IMR-90 (cell line): ENCODE measurements around the gene SPATA21. TPM values are rescaled to one million over a fixed set of nuclear protein-coding genes. Genes with fewer than 3 reads are reported as not detected.

Experiments used
- ATAC-seq: fragments of 200-7000 bp; cut with Tn5 transposase; 2 replicates; pipeline ENCODE4 v1.9.1; 2020; ENCODE audit warnings: low read depth, mild to moderate bottlenecking, moderate library complexity
- BruUV-seq: library from RNA; stranded (reverse); fragments of 400-500 nt; replicated peaks from 2 replicates; lab custom pipeline; 2021; lab: Mats Ljungman, UMichigan
- CTCF ChIA-PET: fragments of 300-600 bp; formaldehyde crosslinking; extraction: SDS; loops from one replicate; lab custom pipeline; 2021; ENCODE audit warnings: antibody characterized with exemption; lab: Yijun Ruan, JAX
- POLR2A ChIA-PET: fragments of 300-600 bp; sonication (Branson Sonifier 250); formaldehyde crosslinking; loops from one replicate; lab custom pipeline; 2022; ENCODE audit warnings: antibody characterized with exemption; ENCODE audit not compliant: unreplicated experiment; lab: Charles Lee
- DNase-seq: peaks from one replicate; pipeline ENCODE4 v3.0.0; 2013
- H2AFZ ChIP-seq: replicated peaks from 2 replicates; pipeline ENCODE3; 2013; ENCODE audit warnings: low read length, mild to moderate bottlenecking; ENCODE audit not compliant: poor library complexity
- H2AK5ac ChIP-seq: 2 replicates; pipeline ENCODE4 v1.6.1; 2013; ENCODE audit warnings: low read depth, low read length, inconsistent platforms
- H2AK9ac ChIP-seq: replicated peaks from 2 replicates; pipeline ENCODE3; 2013; ENCODE audit warnings: mild to moderate bottlenecking, low read depth, low read length, moderate library complexity; ENCODE audit not compliant: poor library complexity
- H2BK120ac ChIP-seq: 2 replicates; pipeline ENCODE4 v1.6.1; 2013; ENCODE audit warnings: low read depth, low read length, inconsistent platforms
- H2BK15ac ChIP-seq: 3 replicates; pipeline ENCODE4 v1.6.1; 2013; ENCODE audit warnings: low read depth, low read length, inconsistent platforms
- H2BK20ac ChIP-seq: 2 replicates; pipeline ENCODE4 v1.6.1; 2013; ENCODE audit warnings: low read depth, mild to moderate bottlenecking, inconsistent platforms, low read length, moderate library complexity
- H2BK5ac ChIP-seq: 2 replicates; pipeline ENCODE4 v1.6.1; 2013; ENCODE audit warnings: mild to moderate bottlenecking, low read depth, low read length, inconsistent platforms; ENCODE audit not compliant: poor library complexity, severe bottlenecking
- H3K14ac ChIP-seq: replicated peaks from 2 replicates; pipeline ENCODE4 v1.6.1; 2013; ENCODE audit warnings: low read depth, low read length, inconsistent platforms
- H3K18ac ChIP-seq: 2 replicates; pipeline ENCODE4 v1.6.1; 2013; ENCODE audit warnings: low read depth, low read length, control low read depth
- H3K23ac ChIP-seq: 2 replicates; pipeline ENCODE4 v1.6.1; 2013; ENCODE audit warnings: low read depth, low read length, inconsistent platforms
- H3K27ac ChIP-seq: 2 replicates; pipeline ENCODE4 v1.5.1; 2013; ENCODE audit warnings: mild to moderate bottlenecking, control low read depth, low read length; ENCODE audit not compliant: insufficient read depth
- H3K27me3 ChIP-seq: 2 replicates; pipeline ENCODE4 v1.6.1; 2013; ENCODE audit warnings: low read length; ENCODE audit not compliant: control insufficient read depth, insufficient read depth
- H3K36me3 ChIP-seq: 2 replicates; pipeline ENCODE4 v1.6.1; 2013; ENCODE audit warnings: low read length, mixed read lengths; ENCODE audit not compliant: control insufficient read depth, insufficient read depth
- H3K4ac ChIP-seq: 2 replicates; pipeline ENCODE4 v1.6.1; 2013; ENCODE audit warnings: low read depth, low read length, inconsistent platforms
- H3K4me1 ChIP-seq: 2 replicates; pipeline ENCODE4 v1.6.1; 2013; ENCODE audit warnings: low read length, mixed read lengths; ENCODE audit not compliant: control insufficient read depth, insufficient read depth
- H3K4me2 ChIP-seq: 2 replicates; pipeline ENCODE4 v1.6.1; 2013; ENCODE audit warnings: low read depth, mild to moderate bottlenecking, control low read depth, low read length, moderate library complexity
- H3K4me3 ChIP-seq: 2 replicates; pipeline ENCODE4 v1.5.1; 2013; ENCODE audit warnings: low read depth, mild to moderate bottlenecking, control low read depth, low read length, moderate library complexity; ENCODE audit not compliant: insufficient read depth
- H3K56ac ChIP-seq: 2 replicates; pipeline ENCODE4 v1.6.1; 2013; ENCODE audit warnings: low read length, inconsistent platforms; ENCODE audit not compliant: insufficient read depth; ENCODE audit errors: extremely low read depth
- H3K79me1 ChIP-seq, 2 experiments: 2 replicates each; pipeline ENCODE4 v1.6.1; 2013; ENCODE audit warnings: low read length in 2 of 2, inconsistent platforms in 1 of 2, low read depth in 1 of 2
- H3K9ac ChIP-seq: 2 replicates; pipeline ENCODE4 v1.6.1; 2013; ENCODE audit warnings: low read depth, low read length, control low read depth
- H3K9me1 ChIP-seq: 2 replicates; pipeline ENCODE4 v1.6.1; 2013; ENCODE audit warnings: low read length, inconsistent platforms; ENCODE audit not compliant: insufficient read depth
- H3K9me3 ChIP-seq: 2 replicates; pipeline ENCODE4 v1.6.1; 2013; ENCODE audit warnings: low read length; ENCODE audit not compliant: control insufficient read depth, insufficient read depth
- H4K20me1 ChIP-seq: 2 replicates; pipeline ENCODE4 v1.6.1; 2013; ENCODE audit warnings: low read length, inconsistent platforms; ENCODE audit not compliant: insufficient read depth
- H4K5ac ChIP-seq: 2 replicates; pipeline ENCODE4 v1.6.1; 2013; ENCODE audit warnings: mild to moderate bottlenecking, low read depth, low read length, control low read depth
- H4K8ac ChIP-seq, 2 experiments: 2 replicates each; pipeline ENCODE4 v1.6.1; 2013; ENCODE audit warnings: low read depth in 2 of 2, low read length in 2 of 2, control low read depth in 1 of 2, inconsistent platforms in 1 of 2
- H4K91ac ChIP-seq: 2 replicates; pipeline ENCODE4 v1.6.1; 2013; ENCODE audit warnings: low read depth, low read length, inconsistent platforms; ENCODE audit not compliant: insufficient read depth
- CHD1 ChIP-seq: IDR thresholded peaks from 2 replicates; pipeline ENCODE4 v1.6.1; 2012; ENCODE audit warnings: low read depth, low read length, improper control_type of control experiment
- ELK1 ChIP-seq: fragments of 150-350 bp; IDR thresholded peaks from 2 replicates; pipeline ENCODE4 v1.6.1; 2016; ENCODE audit warnings: low read depth, mild to moderate bottlenecking, low read length, moderate library complexity, borderline replicate concordance
- FOS ChIP-seq: fragments of 150-350 bp; IDR thresholded peaks from 2 replicates; pipeline ENCODE4 v1.6.1; 2016; ENCODE audit warnings: low read depth, low read length
- MAFK ChIP-seq: IDR thresholded peaks from 2 replicates; pipeline ENCODE4 v1.6.1; 2012; ENCODE audit warnings: low read depth, low read length, improper control_type of control experiment
- MAZ ChIP-seq: IDR thresholded peaks from 2 replicates; pipeline ENCODE4 v1.6.1; 2012; ENCODE audit warnings: low read depth, mild to moderate bottlenecking, low read length, improper control_type of control experiment, moderate library complexity, borderline replicate concordance
- SMC3 ChIP-seq: fragments of 150-350 bp; IDR thresholded peaks from 2 replicates; pipeline ENCODE4 v1.6.1; 2016; ENCODE audit warnings: low read depth, mild to moderate bottlenecking, antibody characterized with exemption, low read length, moderate library complexity
- WGBS, 2 experiments: methylation state at CpG; one replicate each; pipeline versions ENCODE4 v1.1.5 to v1.1.7; 2013; ENCODE audit warnings: missing lambda C conversion rate in 2 of 2; ENCODE audit not compliant: insufficient read length in 1 of 2; ENCODE audit errors: extremely low coverage in 2 of 2; 5-methylcytosine and 5-hydroxymethylcytosine counted together
- dilution Hi-C: fragments of 300-500 bp; cut with HindIII; formaldehyde crosslinking; loops from one replicate; pipeline ENCODE4 v1.14.3; 2018; ENCODE audit warnings: low sequenced_read_pairs; ENCODE audit not compliant: unreplicated experiment
- in situ Hi-C: fragments of 300-500 bp; cut with MboI; formaldehyde crosslinking; loops from 3 replicates; pipeline ENCODE4 v1.14.3; 2019; ENCODE audit warnings: low sequenced_read_pairs, inconsistent platforms, mixed read lengths
- intact Hi-C: fragments of 100-400 bp; cut with micrococcal nuclease; formaldehyde crosslinking; loops from 2 replicates; pipeline ENCODE4 v1.10.0; 2022
- polyA plus RNA-seq, 3 experiments: library from polyadenylated mRNA; depleted of rRNA; stranded (reverse); fragments of >200 nt; gene quantifications; 2 replicates each; pipeline ENCODE4 v1.2.3, GENCODE V29; 2012; ENCODE audit warnings: low replicate concordance in 1 of 3
- total RNA-seq: library from RNA; depleted of rRNA; stranded (reverse); fragments of >200 nt; gene quantifications from 2 replicates; pipeline ENCODE4 v1.2.3, GENCODE V29; 2012

SPATA21 gene
- total and polyA plus RNA-seq, 2 of the 4 experiments (the other 2 are of a cell fraction) = not detected

DNA sequence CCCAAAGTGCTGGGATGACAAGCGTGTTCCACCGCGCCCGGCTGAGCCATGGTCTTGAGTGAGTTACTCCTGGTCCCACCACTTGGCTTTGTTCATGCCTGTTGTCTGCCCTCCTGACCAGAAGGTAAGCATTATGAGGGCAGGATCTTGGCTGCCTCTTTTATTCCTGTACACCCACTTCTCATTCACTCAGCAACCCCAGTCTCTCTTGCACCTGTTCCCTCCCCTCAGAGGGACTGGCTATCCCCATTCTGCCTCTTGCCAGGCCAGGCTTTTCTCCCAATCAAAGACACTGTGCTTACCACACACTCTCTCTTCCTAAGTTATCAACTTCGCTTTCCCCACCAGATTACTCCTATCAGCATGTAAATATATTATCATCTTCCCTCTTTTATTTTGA lies 26.4 kb downstream of the SPATA21 start:
- no peak overlapping the region for H2AK5ac ChIP-seq
- peak overlapping the region; percentile 55 for H2AK9ac ChIP-seq
- DNase-seq = no peak
- no peak overlapping the region for H2BK120ac ChIP-seq
- H3K27ac ChIP-seq = no peak overlapping the region
- H2BK15ac ChIP-seq = no peak overlapping the region
- ATAC-seq = no peak
- H4K91ac ChIP-seq = no peak overlapping the region
- H2BK5ac ChIP-seq = no peak overlapping the region
- no peak overlapping the region for H3K4ac ChIP-seq
- TF ChIP-seq MAZ (no peak), ELK1 (no peak), MAFK (no peak), CHD1 (no peak), FOS (no peak), SMC3 (no peak)
- 0 out of 2 replicates have a peak, but pooled peaks cover under 1% of the 10 kb centered on the region for H3K9me1 ChIP-seq
- no peak overlapping the region for H2AFZ ChIP-seq
- no peak overlapping the region for H2BK20ac ChIP-seq
- H3K18ac ChIP-seq = no peak overlapping the region
- no peaks in the 10 kb centered on the region for H3K79me1 ChIP-seq
- H3K14ac ChIP-seq = no peak overlapping the region
- H3K27me3 ChIP-seq = peaks cover 4% of the 10 kb centered on the region
- no peak overlapping the region for H4K8ac ChIP-seq
- no peaks in the 10 kb centered on the region for H3K9me3 ChIP-seq
- H3K4me2 ChIP-seq = no peak overlapping the region
- H4K5ac ChIP-seq = no peak overlapping the region
- H3K4me1 ChIP-seq = no peaks in the 10 kb centered on the region
- H4K20me1 ChIP-seq = no peaks in the 10 kb centered on the region
- intact Hi-C loops (no loop called here), in situ Hi-C loops (no loop called here), dilution Hi-C loops (no loop called here)
- H3K36me3 ChIP-seq = no peaks in the 10 kb centered on the region
- WGBS, 2 experiments = 91 to 100% methylated on average over 1 to 4 of the region's 5 CpGs
- no peak overlapping the region for H3K23ac ChIP-seq
- ChIA-PET POLR2A (no interaction called here), CTCF (no interaction called here)
- H3K4me3 ChIP-seq = no peak overlapping the region
- H3K56ac ChIP-seq = no peak overlapping the region
- H3K9ac ChIP-seq = no peak overlapping the region
- no TSS peak for BruUV-seq
